Measurements from ENCODE around the gene TBC1D22A.

TBC1D22A gene

GRCh38 chr22:47017245-47017644 lies 254.8 kb downstream of the TBC1D22A start:
- peaks cover 16% of the 10 kb centered on the region for H3K9me3 ChIP-seq (ENCODE audit: control insufficient read depth, insufficient read depth, low read length)
- H3K36me3 ChIP-seq (ENCODE audit: insufficient read depth, low read length) = no peaks in the 10 kb centered on the region
- H3K4me1 ChIP-seq (ENCODE audit: insufficient read depth, low read length) = no peaks in the 10 kb centered on the region
- no peak overlapping the region for H3K9ac ChIP-seq (ENCODE audit: low read depth, low read length)

GRCh38 chr22:47018010-47018910 lies 255.8 kb downstream of the TBC1D22A start:
- Histone ChIP-seq H3K4me1 (ENCODE audit: insufficient read depth, low read length) (no peaks in the 10 kb centered on the region), H3K36me3 (ENCODE audit: insufficient read depth, low read length) (no peaks in the 10 kb centered on the region), H3K9ac (ENCODE audit: low read depth, low read length) (no peak overlapping the region), H3K9me3 (ENCODE audit: control insufficient read depth, insufficient read depth, low read length) (peaks cover 16% of the 10 kb centered on the region)

GRCh38 chr22:47019012-47019790 lies 256.8 kb downstream of the TBC1D22A start:
- H3K9ac ChIP-seq (ENCODE audit: low read depth, low read length) = no peak overlapping the region
- H3K9me3 ChIP-seq (ENCODE audit: control insufficient read depth, insufficient read depth, low read length) = peaks cover 16% of the 10 kb centered on the region
- H3K36me3 ChIP-seq (ENCODE audit: insufficient read depth, low read length) = no peaks in the 10 kb centered on the region

GRCh38 chr22:47020166-47020565 lies 257.7 kb downstream of the TBC1D22A start:
- no peak overlapping the region for H3K9ac ChIP-seq (ENCODE audit: low read depth, low read length)
- H3K4me1 ChIP-seq (ENCODE audit: insufficient read depth, low read length) = no peaks in the 10 kb centered on the region
- H3K36me3 ChIP-seq (ENCODE audit: insufficient read depth, low read length) = no peaks in the 10 kb centered on the region
- H3K9me3 ChIP-seq (ENCODE audit: control insufficient read depth, insufficient read depth, low read length) = peaks cover 16% of the 10 kb centered on the region

More at GRCh38 chr22:47019012-47019790, 256.8 kb downstream of the TBC1D22A start:
- H3K4me1 ChIP-seq (ENCODE audit: insufficient read depth, low read length) = no peaks in the 10 kb centered on the region

GRCh38 chr22:47021371-47022074 lies 259.1 kb downstream of the TBC1D22A start:
- Histone ChIP-seq H3K9ac (ENCODE audit: low read depth, low read length) (no peak overlapping the region), H3K4me1 (ENCODE audit: insufficient read depth, low read length) (no peaks in the 10 kb centered on the region), H3K36me3 (ENCODE audit: insufficient read depth, low read length) (no peaks in the 10 kb centered on the region), H3K9me3 (ENCODE audit: control insufficient read depth, insufficient read depth, low read length) (peaks cover 16% of the 10 kb centered on the region)

- no peaks in the 10 kb centered on the region for H3K36me3 ChIP-seq (ENCODE audit: insufficient read depth, low read length)
- 0 out of 2 replicates have a peak, but pooled peaks cover 5% of the 10 kb centered on the region for H3K4me1 ChIP-seq (ENCODE audit: insufficient read depth, low read length)
- no peak overlapping the region for H3K9ac ChIP-seq (ENCODE audit: low read depth, low read length)
- H3K9me3 ChIP-seq (ENCODE audit: control insufficient read depth, insufficient read depth, low read length) = peaks cover 16% of the 10 kb centered on the region
Observed at GRCh38 chr22:47022075-47022473, 259.6 kb downstream of the TBC1D22A start.

GRCh38 chr22:47022475-47022874 lies 260.0 kb downstream of the TBC1D22A start:
- no peak overlapping the region for H3K9ac ChIP-seq (ENCODE audit: low read depth, low read length)
- H3K36me3 ChIP-seq (ENCODE audit: insufficient read depth, low read length) = no peaks in the 10 kb centered on the region
- H3K4me1 ChIP-seq (ENCODE audit: insufficient read depth, low read length) = peaks cover 8% of the 10 kb centered on the region
- H3K9me3 ChIP-seq (ENCODE audit: control insufficient read depth, insufficient read depth, low read length) = peaks cover 16% of the 10 kb centered on the region

GRCh38 chr22:47023871-47024270 lies 261.4 kb downstream of the TBC1D22A start:
- peaks cover 21% of the 10 kb centered on the region for H3K4me1 ChIP-seq (ENCODE audit: insufficient read depth, low read length)
- peaks cover 16% of the 10 kb centered on the region for H3K9me3 ChIP-seq (ENCODE audit: control insufficient read depth, insufficient read depth, low read length)
- no peak overlapping the region for H3K9ac ChIP-seq (ENCODE audit: low read depth, low read length)
- no peaks in the 10 kb centered on the region for H3K36me3 ChIP-seq (ENCODE audit: insufficient read depth, low read length)

GRCh38 chr22:47027766-47028165 lies 265.3 kb downstream of the TBC1D22A start:
- Histone ChIP-seq H3K9me3 (ENCODE audit: control insufficient read depth, insufficient read depth, low read length) (no peaks in the 10 kb centered on the region), H3K36me3 (ENCODE audit: insufficient read depth, low read length) (no peaks in the 10 kb centered on the region), H3K9ac (ENCODE audit: low read depth, low read length) (no peak overlapping the region), H3K4me1 (ENCODE audit: insufficient read depth, low read length) (peaks cover 21% of the 10 kb centered on the region)

GRCh38 chr22:47029244-47030074 lies 267.0 kb downstream of the TBC1D22A start:
- Histone ChIP-seq H3K4me1 (ENCODE audit: insufficient read depth, low read length) (peaks cover 21% of the 10 kb centered on the region), H3K36me3 (ENCODE audit: insufficient read depth, low read length) (no peaks in the 10 kb centered on the region), H3K9me3 (ENCODE audit: control insufficient read depth, insufficient read depth, low read length) (no peaks in the 10 kb centered on the region), H3K9ac (ENCODE audit: low read depth, low read length) (no peak overlapping the region)

- Histone ChIP-seq H3K9me3 (ENCODE audit: control insufficient read depth, insufficient read depth, low read length) (no peaks in the 10 kb centered on the region), H3K36me3 (ENCODE audit: insufficient read depth, low read length) (no peaks in the 10 kb centered on the region), H3K4me1 (ENCODE audit: insufficient read depth, low read length) (peaks cover 21% of the 10 kb centered on the region), H3K9ac (ENCODE audit: low read depth, low read length) (no peak overlapping the region)
Observed at GRCh38 chr22:47030143-47030661, 267.8 kb downstream of the TBC1D22A start.

GRCh38 chr22:47030881-47031627 lies 268.6 kb downstream of the TBC1D22A start:
- no peaks in the 10 kb centered on the region for H3K9me3 ChIP-seq (ENCODE audit: control insufficient read depth, insufficient read depth, low read length)
- H3K4me1 ChIP-seq (ENCODE audit: insufficient read depth, low read length) = peaks cover 21% of the 10 kb centered on the region
- no peak overlapping the region for H3K9ac ChIP-seq (ENCODE audit: low read depth, low read length)
- H3K36me3 ChIP-seq (ENCODE audit: insufficient read depth, low read length) = no peaks in the 10 kb centered on the region

GRCh38 chr22:47031628-47031915 lies 269.1 kb downstream of the TBC1D22A start:
- H3K4me1 ChIP-seq (ENCODE audit: insufficient read depth, low read length) = peaks cover 21% of the 10 kb centered on the region
- H3K9ac ChIP-seq (ENCODE audit: low read depth, low read length) = no peak overlapping the region
- H3K36me3 ChIP-seq (ENCODE audit: insufficient read depth, low read length) = no peaks in the 10 kb centered on the region
- no peaks in the 10 kb centered on the region for H3K9me3 ChIP-seq (ENCODE audit: control insufficient read depth, insufficient read depth, low read length)

All from ES-I3 (cell line).